RWPE1 (cell line): ENCODE results near the gene LARGE1.

Source experiments
- CTCF ChIA-PET: fragments of 350-600 bp; sonication (Branson Sonifier 250); formaldehyde crosslinking; extraction: SDS; loops from one replicate; lab custom pipeline; 2021; lab: Yijun Ruan, JAX
- POLR2A ChIA-PET: fragments of 400-600 bp; formaldehyde crosslinking; extraction: SDS; loops from one replicate; lab custom pipeline; 2020; ENCODE audit warnings: antibody characterized with exemption; ENCODE audit not compliant: low non-redundant PET; lab: Yijun Ruan, JAX
- DNase-seq: peaks from one replicate; pipeline ENCODE4 v3.0.0; 2012; ENCODE audit warnings: low spot score
- H3K27ac ChIP-seq: fragments of 450-650 bp; 2 replicates; pipeline ENCODE4 v1.5.1; 2017
- CTCF ChIP-seq: fragments of 450-650 bp; conservative IDR thresholded peaks from 2 replicates; pipeline ENCODE4 v1.5.1; 2017; ENCODE audit warnings: low read depth, mild to moderate bottlenecking

Gene LARGE1

GRCh38 chr22:33487041-33487716 lies 433.1 kb downstream of the LARGE1 start:
- H3K27ac ChIP-seq, result no peak overlapping the region
- TF ChIP-seq CTCF, result no peak
- no peak for DNase-seq
- CTCF ChIA-PET, result no interaction called here
- POLR2A ChIA-PET, result no interaction called here

- ChIA-PET POLR2A (no interaction called here), CTCF (no interaction called here)
- no peak for TF ChIP-seq CTCF
- no peak overlapping the region for H3K27ac ChIP-seq
- no peak for DNase-seq
Measured at GRCh38 chr22:33481550-33481949, 438.7 kb downstream of the LARGE1 start.

- POLR2A ChIA-PET, result no interaction called here
- no peak overlapping the region for H3K27ac ChIP-seq
- CTCF ChIA-PET, result no interaction called here
- no peak for TF ChIP-seq CTCF
- no peak for DNase-seq
Measured at GRCh38 chr22:33477120-33478111, 442.9 kb downstream of the LARGE1 start.

GRCh38 chr22:33476716-33477115 lies 443.6 kb downstream of the LARGE1 start:
- POLR2A ChIA-PET, result no interaction called here
- DNase-seq, result no peak
- H3K27ac ChIP-seq, result no peak overlapping the region

GRCh38 chr22:33476206-33476605 lies 444.1 kb downstream of the LARGE1 start:
- DNase-seq, result no peak
- ChIA-PET CTCF (no interaction called here), POLR2A (no interaction called here)
- no peak overlapping the region for H3K27ac ChIP-seq
- no peak for TF ChIP-seq CTCF

More at GRCh38 chr22:33476716-33477115, 443.6 kb downstream of the LARGE1 start:
- CTCF ChIA-PET, result no interaction called here
- no peak for TF ChIP-seq CTCF

- POLR2A ChIA-PET, result no interaction called here
- CTCF ChIA-PET, result no interaction called here
- DNase-seq, result no peak
Measured at GRCh38 chr22:33474587-33474986, 445.7 kb downstream of the LARGE1 start.

More at GRCh38 chr22:33474587-33474986, 445.7 kb downstream of the LARGE1 start:
- TF ChIP-seq CTCF, result no peak
- H3K27ac ChIP-seq, result no peak overlapping the region
